HEK293T (cell line): Measurements from ENCODE around the gene LARGE1.

Source experiments
- BHLHE40 ChIP-seq: fragments of 450-650 bp; IDR thresholded peaks from 2 replicates; pipeline ENCODE4 v1.6.1; 2016; ENCODE audit warnings: mild to moderate bottlenecking, moderate library complexity, borderline replicate concordance
- CTBP1 ChIP-seq: fragments of 450-650 bp; IDR thresholded peaks from 2 replicates; pipeline ENCODE4 v1.6.1; 2016; ENCODE audit warnings: borderline replicate concordance
- ELF4 ChIP-seq: fragments of 450-650 bp; IDR thresholded peaks from 2 replicates; pipeline ENCODE4 v1.6.1; 2017; ENCODE audit warnings: antibody characterized with exemption

- TF ChIP-seq ELF4 (no peak), BHLHE40 (no peak), CTBP1 (no peak)
Measured at GRCh38 chr22:33555814-33556522, 364.3 kb downstream of the LARGE1 start.
